Skeletal muscle tissue (tissue), 4 donors: ENCODE measurements around the gene HBA2. TPM values are rescaled to one million over a fixed set of nuclear protein-coding genes. Genes with fewer than 3 reads are reported as not detected.
"Not testable (repeated sequence)": the region's sequence is repeated elsewhere in the genome, so short reads cannot be mapped to it uniquely, and the experiment has no call there.

Experiments
- H3K27ac ChIP-seq: one replicate; pipeline ENCODE4 v1.7.0; 2013; ENCODE audit warnings: mild to moderate bottlenecking, low read depth, low read length, inconsistent platforms
- H3K27me3 ChIP-seq, 3 donors: one replicate each; pipeline ENCODE4 v1.7.0; 2013; ENCODE audit warnings: low read length in 3 of 3; ENCODE audit not compliant: control insufficient read depth in 3 of 3, insufficient read depth in 3 of 3
- H3K36me3 ChIP-seq, 3 donors: one replicate each; pipeline ENCODE4 v1.7.0; 2013; ENCODE audit warnings: low read length in 3 of 3; ENCODE audit not compliant: control insufficient read depth in 3 of 3, insufficient read depth in 3 of 3
- H3K4me1 ChIP-seq, 3 donors: one replicate each; pipeline ENCODE4 v1.7.0; 2013; ENCODE audit warnings: low read length in 3 of 3, mild to moderate bottlenecking in 3 of 3; ENCODE audit not compliant: control insufficient read depth in 3 of 3, insufficient read depth in 3 of 3
- H3K4me3 ChIP-seq, 3 donors: one replicate each; pipeline ENCODE4 v1.7.0; 2013; ENCODE audit warnings: low read length in 3 of 3
- H3K9ac ChIP-seq, 3 donors: one replicate each; pipeline ENCODE4 v1.7.0; 2013; ENCODE audit warnings: low read length in 3 of 3, mild to moderate bottlenecking in 3 of 3, moderate library complexity in 2 of 3, low read depth in 1 of 3
- H3K9me3 ChIP-seq, 3 donors: one replicate each; pipeline ENCODE4 v1.7.0; 2013; ENCODE audit warnings: low read length in 3 of 3; ENCODE audit not compliant: control insufficient read depth in 3 of 3
- total RNA-seq: library from RNA; depleted of rRNA; stranded (reverse); fragments of >200 nt; gene quantifications from one replicate; pipeline ENCODE4 v1.2.3, GENCODE V29; 2014
- donor health status: Osteomylitis.

Gene HBA2
- total RNA-seq, 1 donor from 2014 or later, result 5,761 TPM

- Histone ChIP-seq H3K4me1 (no peaks in the 10 kb centered on the region), H3K9ac (no peak overlapping the region), H3K9me3 (no peaks in the 10 kb centered on the region), H3K27ac (no peak overlapping the region), H3K4me3 (no peak overlapping the region), H3K36me3 (peaks cover 68 to 82% (median 68%) of the 10 kb centered on the region in 3 donors), H3K27me3 (no peaks in the 10 kb centered on the region)
These were observed 19.2 kb downstream of the HBA2 start for GRCh38 chr16:191831-192230.

GRCh38 chr16:192686-193085, 20.0 kb downstream of the HBA2 start:
- H3K4me1 ChIP-seq, result no peaks in the 10 kb centered on the region

DNA sequence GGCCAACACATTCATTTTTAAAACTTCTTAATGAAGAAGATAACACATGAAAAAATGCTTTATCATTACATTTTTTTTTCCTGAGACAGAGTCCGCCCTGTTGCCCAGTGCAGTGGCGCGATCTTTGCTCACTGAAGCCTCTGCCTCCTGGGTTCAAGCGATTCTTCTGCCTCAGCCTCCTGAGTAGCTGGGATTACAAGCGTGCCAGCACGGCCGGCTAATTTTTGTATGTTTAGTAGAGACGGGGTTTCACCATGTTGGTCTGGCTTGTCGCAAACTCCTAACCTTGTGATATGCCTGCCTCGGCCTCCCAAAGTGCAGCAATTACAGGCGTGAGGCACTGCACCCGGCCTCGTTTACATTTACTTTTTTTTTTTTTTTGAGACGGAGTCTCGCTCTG, 20.8 kb downstream of the HBA2 start:
- peaks cover 69 to 78% (median 72%) of the 10 kb centered on the region in 3 donors for H3K36me3 ChIP-seq
- H3K4me3 ChIP-seq, result no peak overlapping the region
- H3K27ac ChIP-seq, result no peak overlapping the region
- no peak overlapping the region for H3K9ac ChIP-seq
- H3K27me3 ChIP-seq, result no peaks in the 10 kb centered on the region
- no peaks in the 10 kb centered on the region for H3K9me3 ChIP-seq
- H3K4me1 ChIP-seq, result no peaks in the 10 kb centered on the region

More at GRCh38 chr16:192686-193085, 20.0 kb downstream of the HBA2 start:
- Histone ChIP-seq H3K9me3 (no peaks in the 10 kb centered on the region), H3K27ac (no peak overlapping the region), H3K4me3 (no peak overlapping the region), H3K9ac (no peak overlapping the region), H3K27me3 (no peaks in the 10 kb centered on the region), H3K36me3 (peaks cover 68 to 79% (median 68%) of the 10 kb centered on the region in 3 donors)

DNA sequence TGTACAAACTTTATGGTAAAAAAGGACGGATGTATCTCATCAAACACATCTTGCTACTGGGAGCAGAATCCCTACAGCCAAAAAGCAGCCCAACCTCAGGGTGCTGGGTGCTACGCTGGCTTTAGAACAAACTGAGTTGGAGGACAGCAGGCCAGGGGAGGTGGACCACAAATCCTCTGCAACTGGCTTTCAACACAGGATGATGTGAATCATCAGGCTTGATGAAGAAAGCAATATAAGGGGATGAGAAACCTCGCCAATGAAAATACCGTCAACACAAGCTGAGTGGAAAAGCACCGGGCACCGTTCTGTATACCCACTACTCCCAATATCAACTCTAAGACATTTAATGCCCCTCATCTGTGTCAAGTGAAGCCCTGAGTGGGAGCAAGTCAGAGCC, 21.8 kb downstream of the HBA2 start:
- H3K4me1 ChIP-seq, result no peaks in the 10 kb centered on the region
- peaks cover 65 to 74% (median 74%) of the 10 kb centered on the region in 3 donors for H3K36me3 ChIP-seq
- no peak overlapping the region for H3K9ac ChIP-seq
- no peaks in the 10 kb centered on the region for H3K9me3 ChIP-seq
- no peaks in the 10 kb centered on the region for H3K27me3 ChIP-seq
- H3K27ac ChIP-seq, result no peak overlapping the region
- H3K4me3 ChIP-seq, result no peak overlapping the region

- H3K4me1 ChIP-seq, result no peaks in the 10 kb centered on the region
- H3K27ac ChIP-seq, result no peak overlapping the region
- H3K27me3 ChIP-seq, result no peaks in the 10 kb centered on the region
- H3K9me3 ChIP-seq, result no peaks in the 10 kb centered on the region
- H3K4me3 ChIP-seq, result no peak overlapping the region
- H3K36me3 ChIP-seq, result peaks cover 39 to 52% (median 49%) of the 10 kb centered on the region in 3 donors
- no peak overlapping the region for H3K9ac ChIP-seq
These were observed 27.7 kb downstream of the HBA2 start for GRCh38 chr16:200388-200787.

DNA sequence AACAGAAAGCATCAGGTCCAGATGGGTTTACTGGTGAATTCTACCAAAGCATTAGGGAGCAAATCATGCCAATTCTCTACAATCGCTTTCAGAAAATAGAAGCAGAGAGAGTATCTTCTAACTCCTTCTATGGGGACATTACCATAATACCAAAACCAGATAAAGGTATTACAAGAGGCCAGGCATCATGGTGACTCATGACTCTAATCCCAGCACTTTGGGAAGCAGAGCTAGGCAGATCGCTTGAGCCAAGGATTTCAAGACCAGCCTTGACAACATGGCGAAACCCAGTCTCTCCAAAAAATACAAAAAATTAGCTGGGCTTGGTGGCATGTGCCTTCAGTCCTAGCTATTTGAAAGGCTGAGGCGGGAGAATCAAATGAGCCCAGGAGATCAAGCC, 30.6 kb downstream of the HBA2 start:
- H3K4me1 ChIP-seq, result no peaks in the 10 kb centered on the region
- H3K36me3 ChIP-seq, result peaks cover 36 to 59% (median 56%) of the 10 kb centered on the region in 3 donors
- no peaks in the 10 kb centered on the region for H3K9me3 ChIP-seq
- no peaks in the 10 kb centered on the region for H3K27me3 ChIP-seq
- H3K27ac ChIP-seq, result no peak overlapping the region
- no peak overlapping the region for H3K9ac ChIP-seq
- H3K4me3 ChIP-seq, result no peak overlapping the region

- not testable (repeated sequence) for H3K27me3 ChIP-seq, H3K9ac ChIP-seq, H3K27ac ChIP-seq, H3K4me3 ChIP-seq, H3K9me3 ChIP-seq, H3K4me1 ChIP-seq
- peaks cover 30 to 55% (median 55%) of the 10 kb centered on the region in 3 donors for H3K36me3 ChIP-seq
These were observed 31.4 kb downstream of the HBA2 start for GRCh38 chr16:204046-204445.

DNA sequence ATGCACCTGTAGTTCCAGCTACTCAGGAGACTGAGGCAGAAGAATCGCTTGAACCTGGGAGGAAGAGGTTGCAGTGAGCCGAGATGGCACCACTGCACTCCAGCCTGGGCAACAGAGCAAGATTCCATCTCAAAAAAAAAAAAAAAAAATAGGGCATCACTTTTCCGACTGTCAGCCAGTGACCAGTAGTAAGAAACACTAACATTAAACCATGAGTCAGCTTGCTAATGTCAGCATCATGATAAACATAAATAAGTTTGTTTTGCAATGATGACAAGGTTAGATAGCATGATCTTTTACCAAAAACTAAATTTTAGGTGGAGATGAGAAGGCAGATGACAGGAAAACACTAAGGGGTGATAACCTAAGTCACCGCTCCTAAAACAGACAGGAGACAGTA, 36.7 kb downstream of the HBA2 start:
- not testable (repeated sequence) for H3K9me3 ChIP-seq, H3K4me3 ChIP-seq, H3K9ac ChIP-seq, H3K27me3 ChIP-seq, H3K4me1 ChIP-seq
- Histone ChIP-seq H3K36me3 (peaks cover 26 to 53% (median 49%) of the 10 kb centered on the region in 3 donors), H3K27ac (peak overlapping the region; percentile 32)

GRCh38 chr16:211631-212180, 39.0 kb downstream of the HBA2 start:
- not testable (repeated sequence) for H3K27me3 ChIP-seq, H3K27ac ChIP-seq, H3K9ac ChIP-seq, H3K4me3 ChIP-seq, H3K4me1 ChIP-seq, H3K9me3 ChIP-seq
- peaks cover 25 to 43% (median 42%) of the 10 kb centered on the region in 3 donors for H3K36me3 ChIP-seq

GRCh38 chr16:212999-213398, 40.3 kb downstream of the HBA2 start:
- Histone ChIP-seq H3K9me3 (no peaks in the 10 kb centered on the region), H3K4me3 (no peak overlapping the region), H3K27ac (peak overlapping the region; percentile 5), H3K27me3 (no peaks in the 10 kb centered on the region), H3K4me1 (peaks cover 0 to 10% (median 8%) of the 10 kb centered on the region in 3 donors), H3K36me3 (peaks cover 26 to 40% (median 38%) of the 10 kb centered on the region in 3 donors), H3K9ac (no peak overlapping the region)
